Keratinocyte (primary cell): ENCODE measurements around the gene C9orf153. TPM values are rescaled to one million over a fixed set of nuclear protein-coding genes. Genes with fewer than 3 reads are reported as not detected.

Source experiments
- DNase-seq: peaks from one replicate; pipeline ENCODE4 v3.0.0-alpha.2; 2011; ENCODE audit warnings: low read depth, missing footprints, low spot score
- FAIRE-seq: peaks from 2 replicates; lab custom pipeline; 2011; peaks lifted over from hg19 to GRCh38; lab: Jason Lieb, UNC
- H2AFZ ChIP-seq: 2 replicates; pipeline ENCODE4 v1.6.0; 2012; ENCODE audit warnings: low read length, control low read depth, inconsistent platforms; ENCODE audit not compliant: control insufficient read depth
- H3K27ac ChIP-seq: 2 replicates; pipeline ENCODE4 v1.5.1; 2011; ENCODE audit warnings: low read length; ENCODE audit not compliant: control insufficient read depth, insufficient read depth
- H3K27me3 ChIP-seq: 3 replicates; pipeline ENCODE4 v1.6.0; 2011; ENCODE audit warnings: low read length; ENCODE audit not compliant: control insufficient read depth, insufficient read depth; ENCODE audit errors: extremely low read depth
- H3K36me3 ChIP-seq, 2 experiments: 2 replicates in 1 of 2; 3 replicates in 1 of 2; pipeline ENCODE4 v1.5.1; 2011; ENCODE audit warnings: low read length in 2 of 2, mild to moderate bottlenecking in 1 of 2; ENCODE audit not compliant: control insufficient read depth in 2 of 2, insufficient read depth in 2 of 2; ENCODE audit errors: extremely low read depth in 1 of 2
- H3K4me1 ChIP-seq: 3 replicates; pipeline ENCODE4 v1.5.1; 2011; ENCODE audit warnings: low read length; ENCODE audit not compliant: control insufficient read depth, insufficient read depth; ENCODE audit errors: extremely low read depth
- H3K4me2 ChIP-seq: 3 replicates; pipeline ENCODE4 v1.6.0; 2011; ENCODE audit warnings: low read depth, low read length; ENCODE audit not compliant: control insufficient read depth, insufficient read depth; ENCODE audit errors: extremely low read depth
- H3K4me3 ChIP-seq, 3 experiments: fragments of 200-600 bp in 1 of 3; sonication (generic) in 1 of 3; 2 replicates in 2 of 3; 3 replicates in 1 of 3; pipeline ENCODE4 v1.5.1; 2011 to 2016; ENCODE audit warnings: low read length in 3 of 3, mild to moderate bottlenecking in 3 of 3, control low read depth in 2 of 3, inconsistent platforms in 1 of 3, low read depth in 1 of 3, mixed read lengths in 1 of 3, mixed run types in 1 of 3, moderate library complexity in 1 of 3; ENCODE audit not compliant: control insufficient read depth in 2 of 3, insufficient read depth in 2 of 3; ENCODE audit errors: extremely low read depth in 1 of 3
- H3K79me2 ChIP-seq: 2 replicates; pipeline ENCODE4 v1.6.0; 2012; ENCODE audit warnings: low read length; ENCODE audit not compliant: control insufficient read depth, insufficient read depth
- H3K9ac ChIP-seq: 3 replicates; pipeline ENCODE4 v1.6.0; 2011; ENCODE audit warnings: low read length; ENCODE audit not compliant: control insufficient read depth, insufficient read depth; ENCODE audit errors: extremely low read depth
- H3K9me1 ChIP-seq: 3 replicates; pipeline ENCODE4 v1.6.0; 2011; ENCODE audit warnings: low read length; ENCODE audit not compliant: control insufficient read depth, insufficient read depth; ENCODE audit errors: extremely low read depth
- H3K9me3 ChIP-seq: 2 replicates; pipeline ENCODE4 v1.5.1; 2012; ENCODE audit warnings: low read depth, low read length; ENCODE audit not compliant: control insufficient read depth
- H4K20me1 ChIP-seq: 3 replicates; pipeline ENCODE4 v1.6.0; 2011; ENCODE audit warnings: low read length; ENCODE audit not compliant: control insufficient read depth, insufficient read depth; ENCODE audit errors: extremely low read depth
- EZH2 ChIP-seq: IDR thresholded peaks from one replicate; pipeline ENCODE4 v1.6.1; 2012; ENCODE audit warnings: inconsistent platforms, mild to moderate bottlenecking, low read length, moderate library complexity
- dilution Hi-C: fragments of 300-500 bp; cut with MboI; formaldehyde crosslinking; loops from one replicate; pipeline ENCODE4 v1.7.0; 2020; ENCODE audit warnings: low sequenced_read_pairs; ENCODE audit not compliant: extremely low pct_ligation_motif_present
- polyA plus RNA-seq, 5 experiments: library from polyadenylated mRNA; depleted of rRNA in 3 of 5; stranded (reverse) in 3 of 5; stranded (forward) in 1 of 5; unstranded in 1 of 5; fragments of >200 nt; gene quantifications; 1 replicate in 1 of 5; 2 replicates in 3 of 5; 3 replicates in 1 of 5; pipeline versions ENCODE4 v1.2.1 to v1.2.3, GENCODE V29; 2011 to 2012; ENCODE audit warnings: missing spikeins in 2 of 5, low read depth in 1 of 5, low replicate concordance in 1 of 5
- TF ChIP-seq, protein P1 (sequence below), 3 experiments: IDR thresholded peaks in 1 of 3; conservative IDR thresholded peaks in 1 of 3; optimal IDR thresholded peaks in 1 of 3; 2 replicates in 2 of 3; 3 replicates in 1 of 3; pipeline versions ENCODE3 to v1.5.1; 2011; ENCODE audit warnings: low read length in 3 of 3, mild to moderate bottlenecking in 3 of 3, moderate library complexity in 2 of 3, control low read depth in 1 of 3, inconsistent platforms in 1 of 3; ENCODE audit not compliant: insufficient read depth in 2 of 3; ENCODE audit errors: extremely low read depth in 1 of 3

Gene C9orf153
- polyA plus RNA-seq, 1 donor (not counting 4 experiments of a cell fraction or from before 2014, with no cell fraction given), result not detected

DNA sequence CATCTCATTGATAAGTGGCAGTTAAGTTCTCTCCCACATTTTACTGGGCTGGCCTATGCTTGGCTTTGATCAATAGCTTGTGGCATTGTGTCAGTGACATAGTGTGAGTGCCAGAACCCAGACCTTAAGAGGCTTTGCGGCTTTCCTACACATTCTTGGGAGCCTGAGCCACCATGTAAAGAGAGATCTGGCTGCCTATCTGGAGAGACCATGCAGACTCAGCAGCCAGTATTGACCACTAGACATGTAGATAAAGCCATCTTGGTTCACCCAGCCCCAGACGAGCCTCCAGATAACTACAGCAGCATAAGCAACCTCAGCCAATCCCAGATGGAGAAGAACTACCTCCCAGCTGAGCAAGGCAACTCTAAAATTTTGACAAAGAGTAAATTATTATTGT, 28.6 kb downstream of the C9orf153 start:
- Histone ChIP-seq H3K27ac (no peak overlapping the region), H3K4me1 (no peaks in the 10 kb centered on the region), H3K9me1 (no peaks in the 10 kb centered on the region), H3K36me3 (no peaks in the 10 kb centered on the region), H3K4me2 (no peak overlapping the region), H3K27me3 (no peaks in the 10 kb centered on the region), H3K4me3 (no peak overlapping the region), H3K9ac (no peak overlapping the region), H3K9me3 (no peaks in the 10 kb centered on the region), H2AFZ (no peak overlapping the region), H3K79me2 (no peaks in the 10 kb centered on the region), H4K20me1 (no peaks in the 10 kb centered on the region)
- DNase-seq (no peak), FAIRE-seq (no peak)
- dilution Hi-C loops, result no loop called here
- no peak for TF ChIP-seq EZH2
- TF ChIP-seq, protein P1, sequence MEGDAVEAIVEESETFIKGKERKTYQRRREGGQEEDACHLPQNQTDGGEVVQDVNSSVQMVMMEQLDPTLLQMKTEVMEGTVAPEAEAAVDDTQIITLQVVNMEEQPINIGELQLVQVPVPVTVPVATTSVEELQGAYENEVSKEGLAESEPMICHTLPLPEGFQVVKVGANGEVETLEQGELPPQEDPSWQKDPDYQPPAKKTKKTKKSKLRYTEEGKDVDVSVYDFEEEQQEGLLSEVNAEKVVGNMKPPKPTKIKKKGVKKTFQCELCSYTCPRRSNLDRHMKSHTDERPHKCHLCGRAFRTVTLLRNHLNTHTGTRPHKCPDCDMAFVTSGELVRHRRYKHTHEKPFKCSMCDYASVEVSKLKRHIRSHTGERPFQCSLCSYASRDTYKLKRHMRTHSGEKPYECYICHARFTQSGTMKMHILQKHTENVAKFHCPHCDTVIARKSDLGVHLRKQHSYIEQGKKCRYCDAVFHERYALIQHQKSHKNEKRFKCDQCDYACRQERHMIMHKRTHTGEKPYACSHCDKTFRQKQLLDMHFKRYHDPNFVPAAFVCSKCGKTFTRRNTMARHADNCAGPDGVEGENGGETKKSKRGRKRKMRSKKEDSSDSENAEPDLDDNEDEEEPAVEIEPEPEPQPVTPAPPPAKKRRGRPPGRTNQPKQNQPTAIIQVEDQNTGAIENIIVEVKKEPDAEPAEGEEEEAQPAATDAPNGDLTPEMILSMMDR (optimal IDR thresholded peaks at IDR 0.05 in 1 of 3, IDR thresholded peaks at IDR 0.05 in 1 of 3, conservative IDR thresholded peaks at IDR 0.05 in 1 of 3; ENCODE audit: extremely low read depth in 1 of 3, insufficient read depth in 2 of 3, low read length in 3 of 3), result no peak

DNA sequence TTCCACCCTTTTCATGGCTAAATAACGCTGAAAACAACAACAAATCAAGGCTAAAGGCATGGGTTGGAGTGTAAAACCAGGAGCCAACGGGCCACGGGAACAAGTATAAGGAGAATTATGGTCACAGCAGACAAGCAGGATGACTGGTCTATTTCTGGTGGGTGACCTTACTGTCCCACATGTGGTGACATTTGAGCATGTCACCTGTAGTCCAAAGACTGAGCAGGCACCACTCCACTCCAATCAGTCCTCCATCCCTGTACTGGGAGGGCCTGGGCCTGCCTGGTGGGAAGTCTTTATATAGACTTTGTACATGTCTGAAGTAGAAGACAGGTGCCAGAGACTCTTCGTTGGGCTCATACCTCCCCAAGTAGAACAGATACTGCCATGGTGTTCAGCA, 36.8 kb downstream of the C9orf153 start:
- H3K4me3 ChIP-seq, result no peak overlapping the region
- H3K9ac ChIP-seq, result no peak overlapping the region
- DNase-seq, result no peak
- no peak overlapping the region for H3K27ac ChIP-seq
- no peaks in the 10 kb centered on the region for H3K4me1 ChIP-seq
- dilution Hi-C loops, result no loop called here
- no peaks in the 10 kb centered on the region for H3K79me2 ChIP-seq
- no peaks in the 10 kb centered on the region for H3K27me3 ChIP-seq
- no peaks in the 10 kb centered on the region for H3K9me3 ChIP-seq
- FAIRE-seq, result no peak
- no peaks in the 10 kb centered on the region for H3K9me1 ChIP-seq
- no peak overlapping the region for H2AFZ ChIP-seq
- TF ChIP-seq EZH2, result no peak
- TF ChIP-seq, protein P1 (optimal IDR thresholded peaks at IDR 0.05 in 1 of 3, IDR thresholded peaks at IDR 0.05 in 1 of 3, conservative IDR thresholded peaks at IDR 0.05 in 1 of 3; ENCODE audit: extremely low read depth in 1 of 3, insufficient read depth in 2 of 3, low read length in 3 of 3), result no peak
- no peaks in the 10 kb centered on the region for H4K20me1 ChIP-seq
- no peak overlapping the region for H3K4me2 ChIP-seq
- no peaks in the 10 kb centered on the region for H3K36me3 ChIP-seq
